HG03060 (cell line): ENCODE results near the gene KIF24.
"Not testable (repeated sequence)": the region's sequence is repeated elsewhere in the genome, so short reads cannot be mapped to it uniquely, and the experiment has no call there.

ENCODE experiments used
- ATAC-seq: cut with Tn5 transposase; IDR thresholded peaks from one replicate; pipeline ENCODE4 v1.9.1; 2021; ENCODE audit warnings: low read depth, moderate number of reproducible peaks; ENCODE audit not compliant: unreplicated experiment

Gene KIF24

GRCh38 chr9:34328500-34328986 lies 525 bp downstream of the KIF24 start:
- no peak for ATAC-seq

- no peak for ATAC-seq
These were observed 2.4 kb downstream of the KIF24 start for GRCh38 chr9:34326690-34327089.

GRCh38 chr9:34322899-34323591 lies 6.0 kb downstream of the KIF24 start:
- ATAC-seq = no peak

GRCh38 chr9:34321451-34321850 lies 7.6 kb downstream of the KIF24 start:
- no peak for ATAC-seq

- ATAC-seq = no peak
These were observed 10.8 kb downstream of the KIF24 start for GRCh38 chr9:34318163-34318790.

GRCh38 chr9:34317436-34317835 lies 11.6 kb downstream of the KIF24 start:
- no peak for ATAC-seq

GRCh38 chr9:34311499-34312185 lies 17.4 kb downstream of the KIF24 start:
- no peak for ATAC-seq

GRCh38 chr9:34310215-34310614 lies 18.9 kb downstream of the KIF24 start:
- no peak for ATAC-seq

GRCh38 chr9:34308316-34308715 lies 20.8 kb downstream of the KIF24 start:
- ATAC-seq = not testable (repeated sequence)

- not testable (repeated sequence) for ATAC-seq
These were observed 28.0 kb downstream of the KIF24 start for GRCh38 chr9:34301064-34301463.

GRCh38 chr9:34292552-34292951 lies 36.5 kb downstream of the KIF24 start:
- ATAC-seq = no peak

- no peak for ATAC-seq
These were observed 37.6 kb downstream of the KIF24 start for GRCh38 chr9:34291423-34291822.

GRCh38 chr9:34291023-34291422 lies 38.0 kb downstream of the KIF24 start:
- no peak for ATAC-seq

GRCh38 chr9:34289159-34289558 lies 39.9 kb downstream of the KIF24 start:
- ATAC-seq = no peak

GRCh38 chr9:34282096-34282495 lies 47.0 kb downstream of the KIF24 start:
- ATAC-seq = no peak

- ATAC-seq = no peak
These were observed 49.7 kb downstream of the KIF24 start for GRCh38 chr9:34279411-34279810.
